Measurements from ENCODE around the gene FBXO27. TPM values are rescaled to one million over a fixed set of nuclear protein-coding genes. Genes with fewer than 3 reads are reported as not detected.

Gene FBXO27
- total and polyA plus RNA-seq, 2 of the 13 experiments (the other 11 are each of a cell fraction or from before 2014, with no cell fraction given) = 0.15 to 2.8 TPM

- TF ChIP-seq ZNF318 (CRISPR knock-in tag; IDR thresholded peaks at IDR 0.05) (no peak), ZNF17 (CRISPR knock-in tag; IDR thresholded peaks at IDR 0.05) (no peak), ZBTB39 (CRISPR knock-in tag; IDR thresholded peaks at IDR 0.05) (no peak), KAT8 (CRISPR knock-in tag; IDR thresholded peaks at IDR 0.05) (no peak)
Measured at GRCh38 chr19:39045506-39045905, 13.2 kb upstream of the FBXO27 start (continued).
